GM12865 (cell line): ENCODE data around the gene ERC1.

Experiments
- DNase-seq: peaks from one replicate; pipeline ENCODE4 v3.0.0; 2010; ENCODE audit warnings: low read depth
- H3K4me3 ChIP-seq: 2 replicates; pipeline ENCODE4 v1.5.1; 2011; ENCODE audit warnings: mild to moderate bottlenecking, low read depth, low read length, control low read depth
- TF ChIP-seq, protein P1 (sequence below): IDR thresholded peaks from 2 replicates; pipeline ENCODE4 v1.5.1; 2011; ENCODE audit warnings: low read length, control low read depth, low read depth, inconsistent platforms; ENCODE audit not compliant: insufficient read depth; ENCODE audit errors: missing control alignments

Gene ERC1

GRCh38 chr12:1436981-1437380 lies 446.0 kb downstream of the ERC1 start:
- H3K4me3 ChIP-seq, result no peak overlapping the region
- no peak for DNase-seq
- TF ChIP-seq, protein P1, sequence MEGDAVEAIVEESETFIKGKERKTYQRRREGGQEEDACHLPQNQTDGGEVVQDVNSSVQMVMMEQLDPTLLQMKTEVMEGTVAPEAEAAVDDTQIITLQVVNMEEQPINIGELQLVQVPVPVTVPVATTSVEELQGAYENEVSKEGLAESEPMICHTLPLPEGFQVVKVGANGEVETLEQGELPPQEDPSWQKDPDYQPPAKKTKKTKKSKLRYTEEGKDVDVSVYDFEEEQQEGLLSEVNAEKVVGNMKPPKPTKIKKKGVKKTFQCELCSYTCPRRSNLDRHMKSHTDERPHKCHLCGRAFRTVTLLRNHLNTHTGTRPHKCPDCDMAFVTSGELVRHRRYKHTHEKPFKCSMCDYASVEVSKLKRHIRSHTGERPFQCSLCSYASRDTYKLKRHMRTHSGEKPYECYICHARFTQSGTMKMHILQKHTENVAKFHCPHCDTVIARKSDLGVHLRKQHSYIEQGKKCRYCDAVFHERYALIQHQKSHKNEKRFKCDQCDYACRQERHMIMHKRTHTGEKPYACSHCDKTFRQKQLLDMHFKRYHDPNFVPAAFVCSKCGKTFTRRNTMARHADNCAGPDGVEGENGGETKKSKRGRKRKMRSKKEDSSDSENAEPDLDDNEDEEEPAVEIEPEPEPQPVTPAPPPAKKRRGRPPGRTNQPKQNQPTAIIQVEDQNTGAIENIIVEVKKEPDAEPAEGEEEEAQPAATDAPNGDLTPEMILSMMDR, result no peak

- TF ChIP-seq, protein P1, result no peak
- DNase-seq, result no peak
- H3K4me3 ChIP-seq, result no peak overlapping the region
Observed at GRCh38 chr12:1439201-1439600, 448.2 kb downstream of the ERC1 start.

DNA sequence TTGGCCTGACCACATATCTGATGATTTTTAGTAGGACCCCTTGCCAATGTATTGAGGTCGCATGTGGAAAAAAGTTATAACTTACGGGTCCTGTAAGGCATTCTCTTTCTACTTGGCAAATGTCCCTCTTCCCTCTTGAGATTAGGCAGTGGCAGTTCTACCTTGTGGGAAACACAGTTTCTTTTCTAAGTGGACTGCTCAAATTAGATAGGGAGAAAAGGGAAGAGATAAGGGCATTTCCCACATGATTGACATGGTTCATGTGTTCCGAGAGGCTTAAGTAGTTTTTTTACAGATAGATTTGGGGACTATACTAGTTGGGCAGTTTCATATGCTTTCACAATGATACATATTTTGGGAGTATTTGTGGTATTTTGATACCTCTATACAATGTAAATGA lies 448.7 kb downstream of the ERC1 start:
- no peak for DNase-seq
- TF ChIP-seq, protein P1, result no peak
- no peak overlapping the region for H3K4me3 ChIP-seq

DNA sequence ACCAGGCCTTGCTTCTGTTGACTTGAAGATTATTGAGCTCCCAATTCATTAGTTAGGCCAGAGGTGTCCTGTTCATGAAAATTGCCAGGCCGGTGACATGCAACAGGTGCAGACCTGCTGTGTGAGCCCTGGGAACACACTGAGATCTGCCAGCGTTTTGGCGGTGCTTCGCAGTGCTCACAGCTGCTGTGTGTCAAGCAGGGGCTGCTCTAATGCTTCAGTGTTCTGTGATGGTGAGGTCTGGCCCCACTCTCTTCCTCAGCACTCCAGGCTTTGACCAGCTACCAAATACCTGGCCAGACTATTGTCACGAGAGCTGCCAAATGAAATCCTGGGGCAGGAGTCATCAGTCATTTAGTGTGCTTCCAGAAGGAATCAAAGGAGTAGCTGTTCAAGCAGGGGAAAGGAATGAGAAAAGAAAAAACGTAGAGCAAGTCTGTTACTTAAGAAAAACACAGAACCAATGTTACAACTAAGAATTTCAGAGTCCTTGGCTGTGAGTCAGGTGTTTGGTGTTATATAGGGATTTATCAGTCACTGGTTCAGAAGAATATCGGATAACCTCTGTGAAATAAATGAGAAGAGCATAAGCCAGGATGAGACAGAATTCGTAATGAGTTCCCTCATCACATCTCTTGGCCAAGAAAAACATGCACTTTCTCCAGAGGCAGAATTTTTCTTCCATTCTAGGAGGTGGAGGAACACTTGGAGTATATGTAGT lies 452.6 kb downstream of the ERC1 start:
- TF ChIP-seq, protein P1, result no peak
- DNase-seq, result no peak
- no peak overlapping the region for H3K4me3 ChIP-seq

DNA sequence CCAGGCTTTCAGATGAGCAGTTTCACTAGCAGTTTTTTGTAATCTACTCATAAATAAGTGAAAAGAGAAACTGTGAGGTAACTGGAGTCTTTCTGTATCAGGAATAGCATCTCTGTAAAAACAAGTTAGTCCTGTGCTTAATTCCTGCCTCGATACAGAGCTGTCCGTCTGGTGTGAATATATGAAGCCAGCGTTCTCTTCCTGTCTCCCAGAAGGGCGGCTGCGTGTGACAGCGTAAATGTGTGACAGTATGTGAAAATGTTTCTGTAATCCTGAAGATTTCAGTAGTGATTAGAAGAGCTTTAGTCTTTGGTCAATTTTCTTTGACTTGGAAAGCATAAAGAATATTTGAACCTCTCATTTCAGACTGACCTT lies 453.1 kb downstream of the ERC1 start:
- TF ChIP-seq, protein P1, result no peak
- DNase-seq, result no peak
- H3K4me3 ChIP-seq, result no peak overlapping the region

DNA sequence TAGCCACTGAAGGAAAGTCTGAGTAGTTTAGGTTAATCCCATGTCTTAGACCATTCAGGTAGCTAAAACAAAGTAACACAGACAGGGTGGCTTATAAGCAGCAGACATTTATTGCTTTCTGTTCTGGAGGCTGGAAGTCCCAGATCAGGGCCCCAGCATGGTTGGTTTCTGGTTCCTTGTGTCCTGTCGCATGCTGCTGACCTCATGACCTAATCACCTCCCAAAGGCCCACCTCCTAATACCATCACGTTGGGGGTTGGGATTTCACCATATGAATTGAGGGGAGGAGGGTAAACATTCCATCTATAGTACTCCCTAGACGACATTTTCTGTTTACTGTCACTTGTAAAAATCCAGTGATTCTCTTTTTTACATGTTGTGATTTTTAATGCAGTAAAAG lies 454.8 kb downstream of the ERC1 start:
- TF ChIP-seq, protein P1, result no peak
- DNase-seq, result no peak
- no peak overlapping the region for H3K4me3 ChIP-seq

GRCh38 chr12:1448336-1448735 lies 457.3 kb downstream of the ERC1 start:
- no peak for DNase-seq
- TF ChIP-seq, protein P1, result no peak
- no peak overlapping the region for H3K4me3 ChIP-seq
